Loucy (cell line): ENCODE measurements around the gene SCART1.

Source experiments
- H2AFZ ChIP-seq: fragments of 200-600 bp; sonication (generic); 2 replicates; pipeline ENCODE4 v1.6.0; 2016; ENCODE audit warnings: antibody characterized with exemption, mild to moderate bottlenecking, low read length, moderate library complexity
- H3F3A ChIP-seq: fragments of 200-600 bp; 2 replicates; pipeline ENCODE4 v1.6.0; 2016; ENCODE audit warnings: antibody characterized with exemption, low read depth, mild to moderate bottlenecking
- H3K27me3 ChIP-seq: fragments of 200-600 bp; sonication (generic); 2 replicates; pipeline ENCODE4 v1.6.1; 2014; ENCODE audit warnings: low read length, mild to moderate bottlenecking; ENCODE audit not compliant: insufficient read depth, poor library complexity, severe bottlenecking
- H3K36me3 ChIP-seq: fragments of 200-600 bp; sonication (generic); 2 replicates; pipeline ENCODE4 v1.6.1; 2016; ENCODE audit warnings: low read length; ENCODE audit not compliant: insufficient read depth
- H3K4me1 ChIP-seq: fragments of 200-600 bp; sonication (generic); 2 replicates; pipeline ENCODE4 v1.5.1; 2014; ENCODE audit warnings: low read length, mild to moderate bottlenecking; ENCODE audit not compliant: insufficient read depth, poor library complexity, severe bottlenecking
- H3K4me2 ChIP-seq: fragments of 200-600 bp; sonication (generic); 2 replicates; pipeline ENCODE4 v1.6.0; 2014; ENCODE audit warnings: antibody characterized with exemption, low read length, low read depth, mild to moderate bottlenecking; ENCODE audit not compliant: poor library complexity, severe bottlenecking
- H3K4me3 ChIP-seq: fragments of 200-600 bp; sonication (generic); 2 replicates; pipeline ENCODE4 v1.5.1; 2014; ENCODE audit warnings: low read length, mild to moderate bottlenecking, mixed read lengths; ENCODE audit not compliant: poor library complexity, severe bottlenecking
- H3K79me2 ChIP-seq: fragments of 200-600 bp; sonication (generic); 2 replicates; pipeline ENCODE4 v1.6.1; 2014; ENCODE audit warnings: low read length; ENCODE audit not compliant: insufficient read depth
- H3K9ac ChIP-seq: fragments of 200-600 bp; sonication (generic); 2 replicates; pipeline ENCODE4 v1.6.0; 2014; ENCODE audit warnings: mild to moderate bottlenecking, low read depth, low read length, moderate library complexity; ENCODE audit not compliant: poor library complexity, severe bottlenecking
- H3K9me2 ChIP-seq: fragments of 200-600 bp; sonication (generic); replicated peaks from 2 replicates; pipeline ENCODE4 v1.6.1; 2016; ENCODE audit warnings: low read depth, low read length, mixed read lengths
- H3K9me3 ChIP-seq: fragments of 200-600 bp; sonication (generic); 2 replicates; pipeline ENCODE4 v1.6.1; 2014; ENCODE audit warnings: mild to moderate bottlenecking, antibody characterized with exemption, low read length, low read depth; ENCODE audit not compliant: insufficient read depth
- H4K20me1 ChIP-seq: fragments of 200-600 bp; sonication (generic); 2 replicates; pipeline ENCODE4 v1.6.0; 2014; ENCODE audit warnings: antibody characterized with exemption, low read length, mild to moderate bottlenecking; ENCODE audit not compliant: insufficient read depth, poor library complexity, severe bottlenecking
- EZH2phosphoT487 ChIP-seq: fragments of 200-600 bp; IDR thresholded peaks from 2 replicates; pipeline ENCODE4 v1.6.1; 2018; ENCODE audit warnings: antibody characterized with exemption, mild to moderate bottlenecking, moderate library complexity, borderline replicate concordance
- TF ChIP-seq, protein P1 (sequence below): fragments of 200-600 bp; sonication (generic); conservative IDR thresholded peaks from 2 replicates; pipeline ENCODE4 v1.5.1; 2014; ENCODE audit warnings: mild to moderate bottlenecking, antibody characterized with exemption, low read length

Gene SCART1

DNA sequence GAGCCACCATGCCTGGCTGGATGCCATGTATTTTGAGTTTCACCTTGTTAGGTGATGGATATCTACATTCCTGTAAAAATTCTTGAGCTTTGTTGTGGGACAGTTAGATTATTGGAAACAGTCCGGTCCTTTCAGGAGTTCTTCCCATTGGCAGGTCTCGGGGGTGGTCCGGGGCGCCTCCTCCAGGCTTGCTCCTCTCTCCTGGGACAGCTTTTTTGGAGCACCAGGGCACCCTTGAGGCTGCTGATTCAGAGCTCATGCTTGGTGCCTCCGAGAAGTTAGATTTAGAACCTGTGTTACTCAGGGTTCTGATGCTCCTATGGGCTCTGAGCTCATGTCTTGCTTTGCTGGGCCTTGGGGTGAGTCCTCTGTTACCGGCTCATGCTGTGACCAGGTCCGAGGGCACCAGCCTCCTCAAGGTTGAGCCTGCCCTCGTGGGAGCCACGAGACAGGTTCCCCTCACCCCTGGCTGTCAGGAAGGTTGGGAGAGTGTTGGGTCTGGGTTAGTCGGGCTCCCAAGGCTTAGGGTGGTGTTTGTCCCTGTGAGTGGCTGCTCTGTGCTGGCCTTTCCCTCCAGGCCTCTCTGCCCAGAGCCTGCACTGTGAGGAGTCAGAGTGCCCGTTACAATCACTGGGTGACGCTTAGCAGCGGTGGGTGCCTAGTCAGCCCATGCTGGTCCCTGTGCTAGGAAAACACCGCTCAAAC lies 35.3 kb upstream of the SCART1 start:
- Histone ChIP-seq H3K27me3 (no peaks in the 10 kb centered on the region), H3K9ac (no peak overlapping the region), H3F3A (no peaks in the 10 kb centered on the region), H3K9me2 (no peaks in the 10 kb centered on the region), H3K4me2 (no peak overlapping the region), H3K79me2 (no peaks in the 10 kb centered on the region), H2AFZ (no peak overlapping the region), H3K4me1 (no peaks in the 10 kb centered on the region), H3K4me3 (no peak overlapping the region), H3K9me3 (no peaks in the 10 kb centered on the region), H3K36me3 (peaks cover 19% of the 10 kb centered on the region; the same call in 1 of the 2 replicates), H4K20me1 (no peaks in the 10 kb centered on the region)
- TF ChIP-seq, protein P1, sequence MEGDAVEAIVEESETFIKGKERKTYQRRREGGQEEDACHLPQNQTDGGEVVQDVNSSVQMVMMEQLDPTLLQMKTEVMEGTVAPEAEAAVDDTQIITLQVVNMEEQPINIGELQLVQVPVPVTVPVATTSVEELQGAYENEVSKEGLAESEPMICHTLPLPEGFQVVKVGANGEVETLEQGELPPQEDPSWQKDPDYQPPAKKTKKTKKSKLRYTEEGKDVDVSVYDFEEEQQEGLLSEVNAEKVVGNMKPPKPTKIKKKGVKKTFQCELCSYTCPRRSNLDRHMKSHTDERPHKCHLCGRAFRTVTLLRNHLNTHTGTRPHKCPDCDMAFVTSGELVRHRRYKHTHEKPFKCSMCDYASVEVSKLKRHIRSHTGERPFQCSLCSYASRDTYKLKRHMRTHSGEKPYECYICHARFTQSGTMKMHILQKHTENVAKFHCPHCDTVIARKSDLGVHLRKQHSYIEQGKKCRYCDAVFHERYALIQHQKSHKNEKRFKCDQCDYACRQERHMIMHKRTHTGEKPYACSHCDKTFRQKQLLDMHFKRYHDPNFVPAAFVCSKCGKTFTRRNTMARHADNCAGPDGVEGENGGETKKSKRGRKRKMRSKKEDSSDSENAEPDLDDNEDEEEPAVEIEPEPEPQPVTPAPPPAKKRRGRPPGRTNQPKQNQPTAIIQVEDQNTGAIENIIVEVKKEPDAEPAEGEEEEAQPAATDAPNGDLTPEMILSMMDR: no peak
- no peak for TF ChIP-seq EZH2phosphoT487

DNA sequence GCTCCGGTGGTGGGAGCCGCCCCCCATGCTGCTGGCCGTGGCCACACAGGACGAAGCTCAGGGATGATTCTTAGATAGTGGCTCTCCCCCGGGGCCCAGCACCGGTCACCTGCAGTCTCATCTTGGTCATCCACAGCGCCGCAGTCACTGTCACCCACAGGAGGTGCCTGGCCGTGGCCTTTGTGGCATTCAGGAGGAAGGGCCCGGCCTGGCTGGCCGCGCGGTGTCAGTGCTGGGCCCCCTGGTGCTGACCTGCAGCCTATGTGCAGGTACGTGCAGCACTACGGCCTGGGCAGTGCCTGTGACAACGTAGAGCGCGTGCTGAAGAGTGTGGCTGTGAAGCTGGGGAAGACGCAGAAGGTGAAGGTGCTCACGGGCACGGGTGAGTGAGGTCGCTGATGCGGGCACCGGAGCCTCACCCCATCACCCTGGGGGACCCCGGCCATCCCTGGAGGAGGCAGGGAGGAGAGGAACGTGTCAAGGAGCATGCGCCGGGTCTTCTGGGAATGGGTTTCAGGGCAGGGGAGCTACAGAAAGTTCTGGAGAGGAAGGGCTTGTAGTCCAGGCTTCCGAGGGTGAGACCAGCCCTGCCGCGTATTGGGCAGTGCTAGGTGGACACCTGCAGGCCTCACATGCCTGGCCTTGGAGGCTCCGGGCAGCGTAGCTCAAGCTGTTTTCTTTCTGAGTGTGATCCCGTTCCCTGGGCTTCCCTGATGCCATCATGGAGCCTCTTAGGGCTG lies 34.4 kb upstream of the SCART1 start:
- Histone ChIP-seq H3K79me2 (no peaks in the 10 kb centered on the region), H2AFZ (no peak overlapping the region), H3K4me3 (no peak overlapping the region), H3K9ac (no peak overlapping the region), H3K36me3 (peaks cover 15% of the 10 kb centered on the region; the same call in 1 of the 2 replicates), H3K27me3 (no peaks in the 10 kb centered on the region), H3K4me1 (no peaks in the 10 kb centered on the region), H3F3A (no peaks in the 10 kb centered on the region), H3K9me3 (no peaks in the 10 kb centered on the region), H3K4me2 (no peak overlapping the region), H4K20me1 (no peaks in the 10 kb centered on the region), H3K9me2 (no peaks in the 10 kb centered on the region)
- TF ChIP-seq, protein P1: no peak
- no peak for TF ChIP-seq EZH2phosphoT487

DNA sequence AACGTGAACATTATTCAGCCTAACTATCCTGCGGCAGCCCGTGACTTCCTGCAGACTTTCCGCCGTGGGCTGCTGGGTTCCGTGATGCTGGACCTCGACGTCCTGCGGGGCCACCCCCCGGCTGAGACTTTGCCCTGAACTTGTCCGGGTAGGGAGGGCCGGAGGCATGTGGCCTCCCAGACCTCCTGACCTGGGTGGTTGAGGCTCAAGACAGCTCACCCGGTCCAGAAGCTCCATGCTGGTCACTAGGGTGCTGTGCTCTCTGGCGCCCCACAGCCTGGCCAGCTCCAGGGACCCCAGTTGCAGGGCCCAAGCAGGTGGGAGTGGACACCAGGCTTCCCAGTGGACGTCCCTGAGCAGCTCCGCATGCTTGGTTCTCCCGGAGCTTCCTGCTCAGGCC lies 33.7 kb upstream of the SCART1 start:
- no peak overlapping the region for H2AFZ ChIP-seq

More for the DNA sequence above, 33.7 kb upstream of the SCART1 start:
- no peak overlapping the region for H3K9ac ChIP-seq
- H3K4me3 ChIP-seq: no peak overlapping the region
- H3K9me2 ChIP-seq: no peaks in the 10 kb centered on the region
- no peaks in the 10 kb centered on the region for H3F3A ChIP-seq
- peaks cover 14% of the 10 kb centered on the region; the same call in 1 of the 2 replicates for H3K36me3 ChIP-seq
- TF ChIP-seq, protein P1: no peak
- TF ChIP-seq EZH2phosphoT487: no peak
- no peaks in the 10 kb centered on the region for H3K4me1 ChIP-seq
- no peaks in the 10 kb centered on the region for H3K9me3 ChIP-seq
- no peak overlapping the region for H3K4me2 ChIP-seq
- H4K20me1 ChIP-seq: no peaks in the 10 kb centered on the region
- no peaks in the 10 kb centered on the region for H3K79me2 ChIP-seq
- no peaks in the 10 kb centered on the region for H3K27me3 ChIP-seq
